Transverse colon (tissue), 4 donors: ENCODE data around the gene ZFP42.

Experiments used
- CTCF ChIP-seq, 5 experiments: fragments of 200-600 bp in 3 of 5; fragments of 450-650 bp in 2 of 5; sonication (generic) in 3 of 5; IDR thresholded peaks; 1 replicate in 2 of 5; 2 replicates in 3 of 5; pipeline ENCODE4 v1.5.1; 2016 to 2017; ENCODE audit warnings: antibody characterized with exemption in 5 of 5, inconsistent platforms in 3 of 5, mild to moderate bottlenecking in 2 of 5, moderate library complexity in 1 of 5
- EP300 ChIP-seq: sonication (generic); formaldehyde crosslinking; IDR thresholded peaks from one replicate; pipeline ENCODE4 v1.6.1; 2017; ENCODE audit warnings: antibody characterized with exemption, low read depth
- POLR2A ChIP-seq: fragments of 450-650 bp; IDR thresholded peaks from one replicate; pipeline ENCODE4 v1.6.1; 2016; ENCODE audit warnings: antibody characterized with exemption, mild to moderate bottlenecking, moderate library complexity
- POLR2AphosphoS5 ChIP-seq, 3 donors: sonication (generic); formaldehyde crosslinking; IDR thresholded peaks; one replicate each; pipeline ENCODE4 v1.6.1; 2016; ENCODE audit warnings: antibody characterized with exemption in 3 of 3

- TF ChIP-seq CTCF (IDR thresholded peaks at IDR 0.05) (no peak), POLR2A (no peak), EP300 (no peak), POLR2AphosphoS5 (IDR thresholded peaks at IDR 0.05) (no peak)
Observed at GRCh38 chr4:188037003-188037713, 41.6 kb downstream of the ZFP42 start.
